H1 (cell line): ENCODE data around the gene SAMD9L. TPM values are rescaled to one million over a fixed set of nuclear protein-coding genes. Genes with fewer than 3 reads are reported as not detected.

Experiments
- CBX8 ChIP-seq: fragments of 300-800, 300-1000 bp; sonication (generic); IDR thresholded peaks from 2 replicates; pipeline ENCODE4 v1.7.1; 2016; ENCODE audit warnings: low read depth, low read length, borderline replicate concordance
- EZH2 ChIP-seq: fragments of 200-600 bp; sonication (generic); IDR thresholded peaks from 2 replicates; pipeline ENCODE4 v1.7.1; 2012; ENCODE audit warnings: low read depth, mild to moderate bottlenecking, moderate library complexity, low read length, inconsistent platforms; ENCODE audit not compliant: severe bottlenecking
- SIRT6 ChIP-seq: IDR thresholded peaks from one replicate; pipeline ENCODE4 v1.7.1; 2012; ENCODE audit warnings: low read length, inconsistent platforms
- polyA plus RNA-seq, 7 experiments: library from polyadenylated mRNA; depleted of rRNA in 3 of 7; stranded (reverse) in 5 of 7; unstranded in 2 of 7; fragments of >200 nt in 5 of 7; fragments of 200-250 nt in 2 of 7; gene quantifications; 1 replicate in 5 of 7; 2 replicates in 1 of 7; 4 replicates in 1 of 7; pipeline versions ENCODE4 v1.2.1 to v1.2.3, GENCODE V29; 2011 to 2013; ENCODE audit warnings: missing spikeins in 2 of 7, mixed read lengths in 2 of 7
- total RNA-seq: library from RNA; stranded (reverse); fragmentation: NEBNext Ultra II Directional; extraction: Animal tissue kit (Norgen Biotek cat#: 25700); gene quantifications from 2 replicates; pipeline ENCODE4 v1.2.1, GENCODE V29; 2021

Gene SAMD9L
- total and polyA plus RNA-seq, 2 of the 8 experiments (the other 6 are each of a cell fraction or from before 2014, with no cell fraction given), result not detected

- no peak for TF ChIP-seq SIRT6
- TF ChIP-seq EZH2, result no peak
- no peak for TF ChIP-seq CBX8
These were observed 16.6 kb upstream of the SAMD9L start (continued) for GRCh38 chr7:93164766-93165165.
